CD14-positive monocyte (primary cell): ENCODE results near the gene SLC14A1. TPM values are rescaled to one million over a fixed set of nuclear protein-coding genes. Genes with fewer than 3 reads are reported as not detected.

Source experiments
- DNase-seq, 3 donors: peaks; one replicate each; pipeline ENCODE4 v3.0.0-alpha.2; 2011 to 2022
- H2AFZ ChIP-seq: 2 replicates; pipeline ENCODE4 v1.6.0; 2012; ENCODE audit warnings: mild to moderate bottlenecking, low read depth, low read length, inconsistent platforms; ENCODE audit not compliant: insufficient read depth, poor library complexity, severe bottlenecking
- H3K27ac ChIP-seq, 2 donors: 1 replicate in 1 of 2; 2 replicates in 1 of 2; pipeline ENCODE4 v1.5.1; 2012 to 2013; ENCODE audit warnings: low read length in 2 of 2, control low read depth in 1 of 2, inconsistent platforms in 1 of 2, low read depth in 1 of 2, mild to moderate bottlenecking in 1 of 2
- H3K27me3 ChIP-seq, 2 donors: one replicate each; pipeline versions ENCODE4 v1.6.0 to v1.6.1; 2011 to 2013; ENCODE audit warnings: low read length in 2 of 2; ENCODE audit not compliant: control insufficient read depth in 2 of 2, insufficient read depth in 2 of 2
- H3K36me3 ChIP-seq, 2 donors: replicated peaks in 1 of 2; 1 replicate in 1 of 2; 2 replicates in 1 of 2; pipeline versions ENCODE4 v1.5.1 to v1.6.1; 2012 to 2013; ENCODE audit warnings: low read length in 2 of 2, control low read depth in 1 of 2, inconsistent platforms in 1 of 2, mild to moderate bottlenecking in 1 of 2; ENCODE audit not compliant: insufficient read depth in 2 of 2, control insufficient read depth in 1 of 2
- H3K4me1 ChIP-seq, 2 donors: 1 replicate in 1 of 2; 2 replicates in 1 of 2; pipeline versions ENCODE4 v1.5.1 to v1.6.1; 2012 to 2013; ENCODE audit warnings: low read length in 2 of 2, control low read depth in 1 of 2, inconsistent platforms in 1 of 2, mild to moderate bottlenecking in 1 of 2, moderate library complexity in 1 of 2; ENCODE audit not compliant: insufficient read depth in 2 of 2, control insufficient read depth in 1 of 2
- H3K4me2 ChIP-seq: replicated peaks from 2 replicates; pipeline ENCODE3; 2012; ENCODE audit warnings: low read length, moderate library complexity, mild to moderate bottlenecking; ENCODE audit not compliant: poor library complexity, severe bottlenecking; ENCODE audit errors: extremely low read depth
- H3K4me3 ChIP-seq, 3 experiments: fragments of 200-600 bp in 1 of 3; sonication (generic) in 1 of 3; replicated peaks in 1 of 3; 1 replicate in 2 of 3; 2 replicates in 1 of 3; pipeline ENCODE4 v1.5.1; 2011 to 2013; ENCODE audit warnings: low read length in 3 of 3, mild to moderate bottlenecking in 3 of 3, control low read depth in 2 of 3, low read depth in 2 of 3, inconsistent platforms in 1 of 3, moderate library complexity in 1 of 3
- H3K79me2 ChIP-seq: 2 replicates; pipeline ENCODE4 v1.6.0; 2012; ENCODE audit warnings: mild to moderate bottlenecking, control low read depth, inconsistent platforms, low read length, moderate library complexity; ENCODE audit not compliant: insufficient read depth
- H3K9ac ChIP-seq: 2 replicates; pipeline ENCODE4 v1.6.0; 2017; ENCODE audit warnings: low read length, mild to moderate bottlenecking; ENCODE audit not compliant: insufficient read depth, poor library complexity, severe bottlenecking
- H3K9me3 ChIP-seq, 2 donors: replicated peaks in 1 of 2; 1 replicate in 1 of 2; 2 replicates in 1 of 2; pipeline versions ENCODE4 v1.5.1 to v1.6.1; 2012 to 2013; ENCODE audit warnings: low read length in 2 of 2, control low read depth in 1 of 2; ENCODE audit not compliant: control insufficient read depth in 1 of 2, insufficient read depth in 1 of 2
- H4K20me1 ChIP-seq: 2 replicates; pipeline ENCODE4 v1.6.0; 2012; ENCODE audit warnings: mild to moderate bottlenecking, low read length, control low read depth, moderate library complexity; ENCODE audit not compliant: insufficient read depth
- H3K27ac Mint-ChIP-seq, 7 donors: one replicate each; pipeline ENCODE4 v1.8.0; 2020; ENCODE audit warnings: mild to moderate bottlenecking in 7 of 7, mixed read lengths in 7 of 7, moderate library complexity in 6 of 7, inconsistent platforms in 2 of 7
- H3K27me3 Mint-ChIP-seq, 3 donors: one replicate each; pipeline ENCODE4 v1.8.0; 2021 to 2022; ENCODE audit warnings: low read depth in 3 of 3, mild to moderate bottlenecking in 3 of 3, mixed read lengths in 3 of 3, moderate library complexity in 3 of 3, inconsistent platforms in 1 of 3
- H3K36me3 Mint-ChIP-seq, 2 donors: one replicate each; pipeline ENCODE4 v1.8.0; 2020; ENCODE audit warnings: mixed read lengths in 2 of 2, inconsistent platforms in 1 of 2, mild to moderate bottlenecking in 1 of 2
- H3K4me1 Mint-ChIP-seq: one replicate; pipeline ENCODE4 v1.8.0; 2020; ENCODE audit warnings: mild to moderate bottlenecking, mixed read lengths
- H3K4me3 Mint-ChIP-seq, 2 donors: one replicate each; pipeline ENCODE4 v1.8.0; 2020; ENCODE audit warnings: mild to moderate bottlenecking in 2 of 2, mixed read lengths in 2 of 2, moderate library complexity in 1 of 2
- H3K9me3 Mint-ChIP-seq, 7 donors: one replicate each; pipeline ENCODE4 v1.8.0; 2020 to 2022; ENCODE audit warnings: mixed read lengths in 7 of 7, mild to moderate bottlenecking in 6 of 7, moderate library complexity in 6 of 7, inconsistent platforms in 2 of 7
- CTCF ChIP-seq: fragments of 200-600 bp; IDR thresholded peaks from one replicate; pipeline ENCODE4 v1.8.0; 2022; ENCODE audit warnings: antibody characterized with exemption, mild to moderate bottlenecking
- WGBS: methylation state at CpG from one replicate; pipeline ENCODE4 v1.1.5; 2013; ENCODE audit warnings: missing lambda C conversion rate; ENCODE audit not compliant: insufficient coverage; 5-methylcytosine and 5-hydroxymethylcytosine counted together
- intact Hi-C, 2 donors: fragments of 100-400 bp; cut with micrococcal nuclease; formaldehyde crosslinking; loops; one replicate each; pipeline versions ENCODE4 v1.15.0 to v1.15.1; 2023
- polyA plus RNA-seq, 3 donors: library from polyadenylated mRNA; depleted of rRNA in 1 of 3; unstranded in 2 of 3; stranded (reverse) in 1 of 3; fragments of 300-500 nt in 2 of 3; fragments of >200 nt in 1 of 3; fragmentation: Illumina TruSeq in 2 of 3; gene quantifications; 1 replicate in 2 of 3; 2 replicates in 1 of 3; pipeline ENCODE4 v1.2.3, GENCODE V29; 2012 to 2021

Gene SLC14A1
- polyA plus RNA-seq, 3 donors: not detected

- H3K9me3 Mint-ChIP-seq: peaks cover 0 to 4% (median 0%) of the 10 kb centered on the region in 7 donors
- Histone ChIP-seq H3K27me3 (no peaks in the 10 kb centered on the region), H3K9ac (no peak overlapping the region), H3K9me3 (no peaks in the 10 kb centered on the region), H4K20me1 (no peaks in the 10 kb centered on the region), H3K4me2 (no peak overlapping the region), H2AFZ (no peak overlapping the region), H3K4me3 (no peak overlapping the region), H3K27ac (no peak overlapping the region), H3K36me3 (no peaks in the 10 kb centered on the region), H3K4me1 (peaks cover 15 to 24% of the 10 kb centered on the region in 2 donors), H3K79me2 (no peaks in the 10 kb centered on the region)
- no peak for DNase-seq
- no peak for TF ChIP-seq CTCF
- intact Hi-C loops: no loop called here
- WGBS: 100% methylated on average over 1 of the region's 4 CpGs
- H3K4me1 Mint-ChIP-seq: peaks cover 21% of the 10 kb centered on the region
- no peaks in the 10 kb centered on the region for H3K36me3 Mint-ChIP-seq
- peaks cover 0 to 2% (median 0%) of the 10 kb centered on the region in 3 donors for H3K27me3 Mint-ChIP-seq
- H3K27ac Mint-ChIP-seq: no peak overlapping the region
- H3K4me3 Mint-ChIP-seq: no peak overlapping the region
These were observed 45.5 kb upstream of the SLC14A1 start for GRCh38 chr18:45678441-45678840.

GRCh38 chr18:45678850-45679249 lies 45.1 kb upstream of the SLC14A1 start:
- Mint-ChIP-seq H3K4me3 (no peak overlapping the region), H3K27ac (no peak overlapping the region), H3K27me3 (peaks cover 0 to 2% (median 0%) of the 10 kb centered on the region in 3 donors), H3K9me3 (peaks cover 0 to 4% (median 0%) of the 10 kb centered on the region in 7 donors), H3K36me3 (no peaks in the 10 kb centered on the region), H3K4me1 (peaks cover 25% of the 10 kb centered on the region)
- H3K36me3 ChIP-seq: no peaks in the 10 kb centered on the region
- TF ChIP-seq CTCF: no peak
- no peak for DNase-seq
- no peak overlapping the region for H3K9ac ChIP-seq
- intact Hi-C loops: no loop called here
- peaks cover 19 to 28% of the 10 kb centered on the region in 2 donors for H3K4me1 ChIP-seq
- no peaks in the 10 kb centered on the region for H3K27me3 ChIP-seq
- H3K9me3 ChIP-seq: no peaks in the 10 kb centered on the region
- 0% methylated on average over 1 of the region's 1 CpG for WGBS
- H3K79me2 ChIP-seq: no peaks in the 10 kb centered on the region
- H3K27ac ChIP-seq: no peak overlapping the region
- no peak overlapping the region for H2AFZ ChIP-seq
- H4K20me1 ChIP-seq: no peaks in the 10 kb centered on the region
- no peak overlapping the region for H3K4me3 ChIP-seq
- no peak overlapping the region for H3K4me2 ChIP-seq
